Activated CD8-positive, alpha-beta T cell treated with anti-CD3 and anti-CD28 coated beads for 36 hours (primary cell): Measurements from ENCODE around the gene ICOS. TPM values are rescaled to one million over a fixed set of nuclear protein-coding genes. Genes with fewer than 3 reads are reported as not detected.
"Not testable (repeated sequence)": the region's sequence is repeated elsewhere in the genome, so short reads cannot be mapped to it uniquely, and the experiment has no call there.

ENCODE experiments used
- ATAC-seq: fragments of 200-7000 bp; cut with Tn5 transposase; one replicate; pipeline ENCODE4 v1.10.0; 2021; ENCODE audit warnings: mild to moderate bottlenecking, moderate library complexity
- CTCF ChIA-PET: fragments of 350-600 bp; sonication (Branson Sonifier 250); formaldehyde crosslinking; loops from one replicate; lab custom pipeline; 2021; ENCODE audit warnings: antibody characterized with exemption; lab: Charles Lee
- POLR2A ChIA-PET: fragments of 350-600 bp; sonication (Branson Sonifier 250); formaldehyde crosslinking; loops from one replicate; lab custom pipeline; 2021; ENCODE audit warnings: antibody characterized with exemption; lab: Charles Lee
- DNase-seq: peaks from one replicate; pipeline ENCODE4 v3.0.0-alpha.2; 2020
- H3K27ac Mint-ChIP-seq: one replicate; pipeline ENCODE4 v1.8.0; 2021; ENCODE audit warnings: mild to moderate bottlenecking, mixed read lengths
- H3K27me3 Mint-ChIP-seq: one replicate; pipeline ENCODE4 v1.8.0; 2021; ENCODE audit warnings: mixed read lengths
- H3K36me3 Mint-ChIP-seq: one replicate; pipeline ENCODE4 v1.8.0; 2021; ENCODE audit warnings: low read depth, mixed read lengths
- H3K4me1 Mint-ChIP-seq: one replicate; pipeline ENCODE4 v1.8.0; 2021; ENCODE audit warnings: low read depth, mixed read lengths
- H3K4me3 Mint-ChIP-seq: one replicate; pipeline ENCODE4 v1.8.0; 2021; ENCODE audit warnings: mild to moderate bottlenecking, moderate library complexity, mixed read lengths
- H3K9me3 Mint-ChIP-seq: one replicate; pipeline ENCODE4 v1.8.0; 2021; ENCODE audit warnings: mixed read lengths
- intact Hi-C: fragments of 100-400 bp; cut with micrococcal nuclease; formaldehyde crosslinking; loops from one replicate; pipeline ENCODE4 v1.10.0; 2022
- total RNA-seq, 2 experiments: library from RNA; stranded (reverse); gene quantifications; one replicate each; pipeline ENCODE4 v1.2.3, GENCODE V29; 2021
- TF ChIP-seq, protein P1 (sequence below): fragments of 200-600 bp; IDR thresholded peaks from one replicate; pipeline ENCODE4 v1.8.0; 2022; ENCODE audit warnings: antibody characterized with exemption, mild to moderate bottlenecking

Gene ICOS
- total RNA-seq, 2 experiments from 2014 or later: 55.0 to 55.6 TPM

DNA sequence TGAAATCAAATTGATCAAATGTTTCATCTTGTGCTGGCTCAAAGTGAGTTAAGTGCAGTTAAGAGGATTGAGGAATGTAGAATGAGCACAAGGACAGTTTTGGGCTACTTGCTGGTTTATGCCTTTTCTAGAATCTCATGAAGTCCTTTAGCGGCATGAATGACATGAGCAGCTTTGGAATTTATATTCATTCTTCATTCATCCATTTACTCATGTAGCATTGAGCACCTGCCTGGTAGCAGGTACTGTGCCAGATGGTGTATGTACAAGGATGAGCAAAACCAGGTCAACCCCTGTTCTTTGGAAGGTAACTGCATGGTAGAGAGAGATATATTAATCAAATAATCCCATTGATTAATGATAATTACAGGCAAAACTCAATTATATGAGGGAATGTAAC, 1.2 kb downstream of the ICOS start:
- CTCF ChIA-PET: interaction anchor here (1.0 to 2.1 kb wide), 4 partner anchors 9 to 113 kb away, joined by 3 to 10 read pairs (median 4); no protein-coding TSS in a partner anchor
- no peak for DNase-seq
- Mint-ChIP-seq H3K9me3 (peaks cover 4% of the 10 kb centered on the region), H3K27me3 (no peaks in the 10 kb centered on the region), H3K4me3 (peak overlapping the region; percentile 96), H3K27ac (peak overlapping the region; percentile 95), H3K36me3 (peaks cover 65% of the 10 kb centered on the region), H3K4me1 (peaks cover 56% of the 10 kb centered on the region)
- ATAC-seq: no peak
- POLR2A ChIA-PET: interaction anchor here (0.7 to 6.6 kb wide), 10 partner anchors 10 to 229 kb away, joined by 3 to 59 read pairs (median 7); partner anchors contain the start of genes CD28 and CTLA4
- TF ChIP-seq, protein P1, sequence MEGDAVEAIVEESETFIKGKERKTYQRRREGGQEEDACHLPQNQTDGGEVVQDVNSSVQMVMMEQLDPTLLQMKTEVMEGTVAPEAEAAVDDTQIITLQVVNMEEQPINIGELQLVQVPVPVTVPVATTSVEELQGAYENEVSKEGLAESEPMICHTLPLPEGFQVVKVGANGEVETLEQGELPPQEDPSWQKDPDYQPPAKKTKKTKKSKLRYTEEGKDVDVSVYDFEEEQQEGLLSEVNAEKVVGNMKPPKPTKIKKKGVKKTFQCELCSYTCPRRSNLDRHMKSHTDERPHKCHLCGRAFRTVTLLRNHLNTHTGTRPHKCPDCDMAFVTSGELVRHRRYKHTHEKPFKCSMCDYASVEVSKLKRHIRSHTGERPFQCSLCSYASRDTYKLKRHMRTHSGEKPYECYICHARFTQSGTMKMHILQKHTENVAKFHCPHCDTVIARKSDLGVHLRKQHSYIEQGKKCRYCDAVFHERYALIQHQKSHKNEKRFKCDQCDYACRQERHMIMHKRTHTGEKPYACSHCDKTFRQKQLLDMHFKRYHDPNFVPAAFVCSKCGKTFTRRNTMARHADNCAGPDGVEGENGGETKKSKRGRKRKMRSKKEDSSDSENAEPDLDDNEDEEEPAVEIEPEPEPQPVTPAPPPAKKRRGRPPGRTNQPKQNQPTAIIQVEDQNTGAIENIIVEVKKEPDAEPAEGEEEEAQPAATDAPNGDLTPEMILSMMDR: no peak
- intact Hi-C loops: loop anchor here (5.0 kb wide), 1 partner anchor 70 kb away; no protein-coding TSS in a partner anchor

DNA sequence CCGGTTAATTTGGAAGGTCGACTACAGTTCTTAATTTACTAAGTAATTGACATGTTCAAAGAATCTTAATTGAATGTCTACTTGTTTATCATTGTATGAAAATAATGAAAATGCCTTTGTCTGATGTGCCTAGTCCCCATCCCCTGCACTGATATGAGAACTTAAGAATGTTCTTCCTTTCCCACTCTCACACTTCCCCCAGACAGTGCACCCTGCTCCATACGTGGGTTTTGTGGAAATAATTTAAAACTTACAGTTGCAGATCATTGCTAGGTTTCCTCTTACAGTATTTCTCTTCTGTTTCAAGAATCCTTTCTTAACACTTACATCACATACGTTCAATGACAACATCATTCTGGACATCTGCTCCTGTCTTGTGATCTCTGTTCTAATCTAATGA, 3.5 kb downstream of the ICOS start:
- peak; percentile 3 for ATAC-seq
- Mint-ChIP-seq H3K27me3 (no peaks in the 10 kb centered on the region), H3K4me3 (peak overlapping the region; percentile 96), H3K36me3 (peaks cover 78% of the 10 kb centered on the region), H3K4me1 (peaks cover 55% of the 10 kb centered on the region), H3K9me3 (peaks cover 14% of the 10 kb centered on the region), H3K27ac (peak overlapping the region; percentile 95)
- TF ChIP-seq, protein P1: no peak
- DNase-seq: no peak
- CTCF ChIA-PET: no interaction called here
- POLR2A ChIA-PET: interaction anchor here (0.6 to 6.6 kb wide), 4 partner anchors 9 to 231 kb away, joined by 3 to 59 read pairs (median 30); partner anchors contain the start of genes CD28 and CTLA4
- intact Hi-C loops: loop anchor here (1.0 kb wide), 1 partner anchor 79 kb away; no protein-coding TSS in a partner anchor

DNA sequence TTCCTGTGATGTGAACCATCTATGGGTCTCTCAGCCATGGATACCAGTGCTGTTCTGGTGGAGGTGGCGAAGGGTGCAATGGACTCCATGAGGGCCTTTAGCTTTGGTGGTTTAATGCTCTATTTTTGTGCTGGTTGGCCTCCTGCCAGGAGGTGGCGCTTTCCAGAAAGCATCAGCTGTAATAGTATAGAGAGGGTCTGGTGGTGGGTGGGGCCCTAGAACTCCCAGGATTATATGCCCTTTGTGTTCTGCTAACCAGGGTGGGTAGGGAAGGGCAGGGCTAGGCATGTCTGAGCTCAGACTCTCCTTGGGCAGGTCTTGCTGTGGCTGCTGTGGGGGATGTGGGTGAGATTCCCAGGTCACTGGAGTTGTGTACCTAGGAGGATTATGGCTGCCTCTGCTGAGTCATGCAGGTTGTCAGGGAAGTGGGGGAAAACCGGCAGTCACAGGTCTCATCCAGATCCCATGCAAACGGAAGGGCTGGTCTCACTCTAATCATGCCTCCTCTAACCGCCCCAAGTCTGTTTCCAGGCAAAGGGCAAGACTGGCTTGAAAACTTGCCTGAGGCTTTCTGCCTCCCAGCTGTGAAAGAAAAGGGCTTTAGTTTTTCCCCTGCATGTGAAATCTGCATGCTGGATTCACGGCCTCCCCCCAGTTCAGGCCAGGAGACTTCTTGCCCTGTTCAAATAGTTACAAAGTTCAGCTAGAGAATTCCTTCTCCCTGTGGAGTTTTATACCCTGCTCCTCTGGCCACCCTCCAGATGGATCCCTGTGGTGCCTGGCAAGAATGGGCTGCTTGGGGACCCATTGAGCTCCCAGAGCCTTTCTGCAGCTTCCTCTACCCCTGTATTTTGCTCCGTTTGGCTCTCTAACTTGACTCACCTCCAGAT, 7.2 kb downstream of the ICOS start:
- ChIA-PET CTCF (interaction anchor here (0.7 to 1.6 kb wide), 8 partner anchors 14 to 129 kb away, joined by 3 to 5 read pairs (median 3); no protein-coding TSS in a partner anchor), POLR2A (interaction anchor here (0.8 to 2.2 kb wide), 11 partner anchors 9 to 79 kb away, joined by 3 to 7 read pairs (median 4); no protein-coding TSS in a partner anchor)
- H3K27me3 Mint-ChIP-seq, intact Hi-C loops, DNase-seq, ATAC-seq: not testable (repeated sequence)
- Mint-ChIP-seq H3K9me3 (peaks cover 14% of the 10 kb centered on the region), H3K4me1 (peaks cover 75% of the 10 kb centered on the region), H3K4me3 (peak overlapping the region; percentile 55), H3K27ac (peak overlapping the region; percentile 85), H3K36me3 (peaks cover 87% of the 10 kb centered on the region)

DNA sequence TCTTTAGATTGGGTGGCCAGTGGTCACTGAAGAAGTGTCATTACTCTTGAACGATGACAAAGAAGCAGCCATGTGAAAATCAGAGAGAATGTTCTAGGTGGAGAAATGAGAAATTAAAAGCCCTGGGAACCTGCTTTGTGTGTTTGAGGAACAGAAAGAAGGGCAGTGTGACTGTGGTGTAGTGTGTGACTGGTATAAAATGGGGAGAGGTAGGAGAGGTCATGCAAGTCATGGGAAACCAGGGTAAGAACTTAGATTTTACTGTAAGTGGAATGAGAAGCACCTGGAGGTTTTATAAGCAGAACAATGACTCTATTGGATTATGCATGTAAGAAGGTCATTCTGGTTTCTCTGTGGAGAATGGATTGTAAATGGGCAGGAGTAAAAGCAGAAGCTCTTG, 12.2 kb downstream of the ICOS start:
- POLR2A ChIA-PET: interaction anchor here (0.8 to 2.6 kb wide), 11 partner anchors 7 to 97 kb away, joined by 3 to 14 read pairs (median 5); partner anchors contain the start of gene CTLA4
- CTCF ChIA-PET: interaction anchor here (1.3 kb wide), 1 partner anchor 15 kb away, joined by 5 read pairs; no protein-coding TSS in a partner anchor
- Mint-ChIP-seq H3K4me3 (peak overlapping the region; percentile 36), H3K4me1 (peaks cover 87% of the 10 kb centered on the region), H3K27me3 (no peaks in the 10 kb centered on the region), H3K36me3 (peaks cover 60% of the 10 kb centered on the region), H3K27ac (peak overlapping the region; percentile 83), H3K9me3 (peaks cover 7% of the 10 kb centered on the region)
- ATAC-seq: no peak
- TF ChIP-seq, protein P1: no peak
- DNase-seq: no peak
- intact Hi-C loops: loop anchor here (2.0 kb wide), 1 partner anchor 44 kb away; no protein-coding TSS in a partner anchor

DNA sequence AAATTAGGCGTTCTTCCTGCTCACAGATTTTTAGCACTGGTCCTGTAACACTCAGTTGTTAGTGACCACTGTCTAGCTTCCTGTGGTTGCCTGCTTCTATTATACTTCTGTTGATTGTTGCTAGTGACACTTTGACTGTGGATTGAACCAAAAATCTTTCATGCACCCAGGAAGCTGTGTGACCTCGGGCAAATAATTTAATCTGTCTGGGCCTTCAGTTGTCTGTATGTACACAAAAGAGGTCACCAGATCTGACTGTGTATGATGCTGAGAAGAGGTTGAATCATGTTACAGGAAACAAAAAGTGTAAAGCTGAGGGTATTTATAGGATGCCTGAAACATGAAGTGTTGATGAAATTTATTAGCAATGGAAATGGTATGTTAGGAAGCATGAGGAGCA, 12.7 kb downstream of the ICOS start:
- ChIA-PET POLR2A (interaction anchor here (0.7 to 2.6 kb wide), 13 partner anchors 8 to 96 kb away, joined by 3 to 14 read pairs (median 5); partner anchors contain the start of gene CTLA4), CTCF (interaction anchor here (1.3 kb wide), 1 partner anchor 15 kb away, joined by 5 read pairs; no protein-coding TSS in a partner anchor)
- Mint-ChIP-seq H3K36me3 (peaks cover 57% of the 10 kb centered on the region), H3K4me1 (peaks cover 85% of the 10 kb centered on the region), H3K27me3 (no peaks in the 10 kb centered on the region), H3K4me3 (peak overlapping the region; percentile 36), H3K27ac (peak overlapping the region; percentile 83), H3K9me3 (peaks cover 4% of the 10 kb centered on the region)
- intact Hi-C loops: loop anchor here (2.0 kb wide), 1 partner anchor 44 kb away; no protein-coding TSS in a partner anchor
- no peak for DNase-seq
- peak; percentile 68 for ATAC-seq
- TF ChIP-seq, protein P1: no peak
